Esophagus squamous epithelium (tissue), 5 donors: ENCODE results near the gene POLE4. TPM values are rescaled to one million over a fixed set of nuclear protein-coding genes. Genes with fewer than 3 reads are reported as not detected.
A peak's percentile ranks its signal among the peaks of the same experiment; 100 is the strongest.

Experiments used
- DNase-seq: peaks from one replicate; lab custom pipeline; 2025; lab: John Stamatoyannopoulos, UW
- H3K27ac ChIP-seq, 4 donors: fragments of 200-600 bp; sonication (generic); one replicate each; pipeline ENCODE4 v1.5.1; 2016 to 2019; ENCODE audit warnings: mild to moderate bottlenecking in 1 of 4
- H3K27me3 ChIP-seq, 4 donors: fragments of 200-600 bp; sonication (generic); 1 replicate in 3 of 4; 2 replicates in 1 of 4; pipeline versions ENCODE4 v1.5.1 to v1.6.0; 2017 to 2021; ENCODE audit warnings: antibody characterized with exemption in 1 of 4
- H3K36me3 ChIP-seq, 3 donors: fragments of 200-600 bp; sonication (generic); one replicate each; pipeline ENCODE4 v1.5.1; 2016 to 2019
- H3K4me1 ChIP-seq, 3 donors: fragments of 200-600 bp; sonication (generic); one replicate each; pipeline ENCODE4 v1.5.1; 2017 to 2019
- H3K4me3 ChIP-seq, 4 donors: fragments of 200-600 bp; sonication (generic); 1 replicate in 3 of 4; 2 replicates in 1 of 4; pipeline ENCODE4 v1.5.1; 2016 to 2019; ENCODE audit warnings: mild to moderate bottlenecking in 2 of 4, moderate library complexity in 1 of 4
- H3K9me3 ChIP-seq, 3 donors: fragments of 200-600 bp; sonication (generic); one replicate each; pipeline ENCODE4 v1.5.1; 2016 to 2019
- POLR2A ChIP-seq, 4 donors: fragments of 450-650 bp; IDR thresholded peaks; one replicate each; pipeline ENCODE4 v1.6.1; 2017; ENCODE audit warnings: antibody characterized with exemption in 4 of 4, mild to moderate bottlenecking in 4 of 4, moderate library complexity in 3 of 4
- WGBS, 2 donors: methylation state at CpG; one replicate each; pipeline ENCODE4 v1.1.5; 2018; 5-methylcytosine and 5-hydroxymethylcytosine counted together
- intact Hi-C: fragments of 100-400 bp; cut with DNase I; formaldehyde crosslinking; loops from one replicate; pipeline ENCODE4 v1.15.0; 2022
- total RNA-seq, 4 donors: library from RNA; depleted of rRNA; stranded (reverse); fragments of >200 nt; gene quantifications; one replicate each; pipeline ENCODE4 v1.1.0, GENCODE V29; 2016
- TF ChIP-seq, protein P1 (sequence below), 6 experiments: fragments of 450-650 bp in 4 of 6; fragments of 200-600 bp in 2 of 6; sonication (generic) in 2 of 6; IDR thresholded peaks; one replicate each; pipeline ENCODE4 v1.5.1; 2016 to 2019; ENCODE audit warnings: antibody characterized with exemption in 6 of 6, mild to moderate bottlenecking in 4 of 6, moderate library complexity in 4 of 6
- donor health status: DM: yes; HTN: yes; CAD: no.

The POLE4 gene, protein sequence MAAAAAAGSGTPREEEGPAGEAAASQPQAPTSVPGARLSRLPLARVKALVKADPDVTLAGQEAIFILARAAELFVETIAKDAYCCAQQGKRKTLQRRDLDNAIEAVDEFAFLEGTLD
- total RNA-seq, result 10 to 100 TPM; 14.3 to 30.8 (median 20.3) TPM

DNA sequence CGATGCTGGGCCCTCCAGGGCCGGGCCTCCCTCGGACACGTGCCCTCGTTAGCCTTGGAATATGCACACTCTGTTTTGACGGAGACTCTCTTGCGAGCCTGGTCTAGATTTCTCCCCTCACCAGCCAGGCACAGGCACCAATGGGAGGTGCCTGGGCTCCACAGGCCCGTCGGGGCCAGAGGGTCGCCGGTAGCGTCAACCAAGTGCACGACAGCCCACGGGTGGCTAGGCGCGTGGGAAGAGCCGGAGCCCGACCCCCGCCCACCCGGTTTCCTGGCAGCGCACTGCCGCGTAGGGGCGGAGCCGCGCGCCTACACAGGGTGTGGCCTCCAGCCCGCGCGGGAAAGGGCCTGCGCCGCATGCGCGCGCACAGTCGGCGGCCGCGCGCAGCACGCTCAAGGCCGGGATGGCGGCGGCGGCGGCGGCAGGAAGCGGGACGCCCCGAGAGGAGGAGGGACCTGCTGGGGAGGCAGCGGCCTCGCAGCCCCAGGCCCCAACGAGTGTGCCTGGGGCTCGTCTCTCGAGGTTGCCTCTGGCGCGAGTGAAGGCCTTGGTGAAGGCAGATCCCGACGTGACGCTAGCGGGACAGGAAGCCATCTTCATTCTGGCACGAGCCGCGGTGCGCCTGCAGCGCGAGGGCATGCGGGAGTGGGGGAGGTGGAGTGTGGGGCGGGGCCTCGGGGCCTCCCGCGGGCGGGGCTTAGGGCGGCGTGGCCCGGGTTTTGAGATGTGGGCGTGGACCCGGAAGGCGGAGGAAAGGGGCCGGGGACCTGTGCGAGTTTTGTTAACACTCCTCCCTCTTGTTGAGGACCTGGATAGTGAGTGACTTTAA lies at the start of gene POLE4:
POLE4 (plus strand) TSS at position 370 of the 832 bp plus-strand sequence; CDS start at position 407, 37 bp downstream.
- peak; percentile 48 for DNase-seq
- TF ChIP-seq, protein P1, sequence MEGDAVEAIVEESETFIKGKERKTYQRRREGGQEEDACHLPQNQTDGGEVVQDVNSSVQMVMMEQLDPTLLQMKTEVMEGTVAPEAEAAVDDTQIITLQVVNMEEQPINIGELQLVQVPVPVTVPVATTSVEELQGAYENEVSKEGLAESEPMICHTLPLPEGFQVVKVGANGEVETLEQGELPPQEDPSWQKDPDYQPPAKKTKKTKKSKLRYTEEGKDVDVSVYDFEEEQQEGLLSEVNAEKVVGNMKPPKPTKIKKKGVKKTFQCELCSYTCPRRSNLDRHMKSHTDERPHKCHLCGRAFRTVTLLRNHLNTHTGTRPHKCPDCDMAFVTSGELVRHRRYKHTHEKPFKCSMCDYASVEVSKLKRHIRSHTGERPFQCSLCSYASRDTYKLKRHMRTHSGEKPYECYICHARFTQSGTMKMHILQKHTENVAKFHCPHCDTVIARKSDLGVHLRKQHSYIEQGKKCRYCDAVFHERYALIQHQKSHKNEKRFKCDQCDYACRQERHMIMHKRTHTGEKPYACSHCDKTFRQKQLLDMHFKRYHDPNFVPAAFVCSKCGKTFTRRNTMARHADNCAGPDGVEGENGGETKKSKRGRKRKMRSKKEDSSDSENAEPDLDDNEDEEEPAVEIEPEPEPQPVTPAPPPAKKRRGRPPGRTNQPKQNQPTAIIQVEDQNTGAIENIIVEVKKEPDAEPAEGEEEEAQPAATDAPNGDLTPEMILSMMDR (IDR thresholded peaks at IDR 0.05), result peak in 2 of 6 experiments; percentile 19 to 22
- TF ChIP-seq POLR2A (IDR thresholded peaks at IDR 0.05), result peak in 3 of 4 donors; percentile 78 to 90 (median 78)
- Histone ChIP-seq H3K27ac (peak within 1 kb of the TSS; percentile 84 to 97 (median 90)), H3K4me3 (peak within 1 kb of the TSS; percentile 47 to 95 (median 62)), H3K36me3 (peaks cover 0 to 11% (median 0%) of the 10 kb centered on the region in 3 donors), H3K27me3 (no peaks in the 10 kb centered on the region), H3K9me3 (no peaks in the 10 kb centered on the region), H3K4me1 (peaks cover 0 to 16% (median 11%) of the 10 kb centered on the region in 3 donors)
- WGBS, 2 donors, result 0 to 1% methylated on average over 12 to 32 of the region's 81 CpGs
- intact Hi-C loops, result no loop called here

DNA sequence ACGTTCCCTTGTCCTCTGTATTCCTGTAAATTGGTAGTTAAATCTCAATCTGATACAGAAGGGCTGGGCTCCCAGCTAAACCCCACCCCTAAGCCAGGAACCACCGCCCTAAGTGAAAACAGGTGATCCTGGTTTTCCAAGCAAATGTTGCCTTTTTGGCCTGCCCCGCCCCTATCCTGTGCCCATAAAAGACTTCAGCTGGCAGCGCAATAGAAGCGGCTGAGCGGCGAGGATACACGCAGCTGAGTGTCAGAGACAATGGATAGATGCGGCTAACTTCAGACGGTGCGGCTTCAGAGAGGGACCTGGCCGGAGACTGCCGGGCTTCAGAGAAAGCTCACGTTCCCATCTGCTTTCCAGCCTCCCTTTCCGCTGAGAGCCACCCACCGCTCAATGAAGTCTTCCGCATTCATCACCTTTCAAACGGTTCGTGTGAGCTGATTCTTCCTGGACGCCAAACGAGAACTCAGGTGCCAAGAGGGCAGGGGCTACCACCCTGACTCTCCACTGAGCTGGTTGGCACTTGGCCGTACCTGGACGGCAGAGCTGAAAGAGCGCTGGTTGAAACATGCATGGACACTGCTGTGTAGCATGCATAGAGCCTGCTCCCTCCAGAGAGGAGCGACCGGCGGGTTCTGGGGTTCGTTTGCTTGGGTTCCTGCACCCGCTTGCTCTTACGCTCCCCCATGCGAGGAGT lies 49.5 kb upstream of the POLE4 start:
- H3K4me3 ChIP-seq, result peak overlapping the region in 2 of 4 donors; percentile 18 to 45
- H3K9me3 ChIP-seq, result no peaks in the 10 kb centered on the region
- peaks cover 0 to 40% (median 0%) of the 10 kb centered on the region in 4 donors for H3K27me3 ChIP-seq
- TF ChIP-seq, protein P1 (IDR thresholded peaks at IDR 0.05), result no peak
- H3K27ac ChIP-seq, result no peak overlapping the region
- peaks cover 0 to 10% (median 7%) of the 10 kb centered on the region in 3 donors for H3K4me1 ChIP-seq
- 26 to 39% methylated on average over 14 to 17 of the region's 31 CpGs for WGBS, 2 donors
- intact Hi-C loops, result no loop called here
- DNase-seq, result no peak
- H3K36me3 ChIP-seq, result no peaks in the 10 kb centered on the region

DNA sequence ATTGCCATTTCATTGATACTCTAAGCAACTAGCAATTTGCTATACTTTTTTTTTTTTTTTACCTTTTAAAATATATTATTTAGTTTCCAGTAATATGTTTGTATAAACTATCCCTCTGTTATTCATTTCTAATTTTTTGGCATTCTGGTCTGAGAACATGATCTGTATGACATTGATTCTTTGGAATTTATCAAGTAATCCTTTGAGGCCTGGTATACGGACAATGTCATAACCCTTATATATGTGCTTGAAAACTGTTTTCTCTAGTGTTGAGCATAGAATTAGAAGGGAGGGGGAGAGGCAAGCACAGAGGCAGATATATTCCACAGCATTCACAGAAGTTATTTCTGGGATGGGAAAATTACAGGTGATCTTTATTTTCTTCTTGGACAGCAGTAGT lies 48.2 kb upstream of the POLE4 start:
- Histone ChIP-seq H3K9me3 (no peaks in the 10 kb centered on the region), H3K36me3 (no peaks in the 10 kb centered on the region), H3K4me1 (peaks cover 0 to 10% (median 7%) of the 10 kb centered on the region in 3 donors), H3K27me3 (peaks cover 0 to 43% (median 0%) of the 10 kb centered on the region in 4 donors), H3K27ac (no peak overlapping the region), H3K4me3 (no peak overlapping the region)
- WGBS, 2 donors, result 65 to 85% methylated on average over 1 of the region's 1 CpG
- intact Hi-C loops, result no loop called here
- DNase-seq, result no peak
- TF ChIP-seq, protein P1 (IDR thresholded peaks at IDR 0.05), result no peak
- no peak for TF ChIP-seq POLR2A (IDR thresholded peaks at IDR 0.05)

DNA sequence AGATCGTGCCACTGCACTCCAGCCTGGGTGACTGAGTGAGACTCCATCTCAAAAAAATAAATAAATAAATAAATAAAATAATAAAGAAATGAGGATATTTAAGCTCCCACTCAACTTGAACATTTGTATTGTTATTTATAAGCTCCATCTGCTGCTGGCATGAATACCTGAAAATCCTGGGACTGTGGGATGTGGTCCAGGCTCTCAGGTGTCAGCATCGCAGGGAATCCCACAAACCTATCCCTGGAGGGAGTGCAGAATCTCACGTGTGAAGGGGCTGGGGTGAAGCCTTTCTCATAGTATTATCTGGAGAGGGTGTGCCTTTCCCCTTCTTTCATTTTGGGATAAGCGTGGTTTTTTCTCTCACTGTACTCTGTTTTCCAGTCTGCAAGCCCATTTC lies 47.4 kb upstream of the POLE4 start:
- 43 to 66% methylated on average over 4 of the region's 4 CpGs for WGBS, 2 donors
- no peak overlapping the region for H3K4me3 ChIP-seq
- intact Hi-C loops, result no loop called here
- TF ChIP-seq POLR2A (IDR thresholded peaks at IDR 0.05), result no peak
- TF ChIP-seq, protein P1 (IDR thresholded peaks at IDR 0.05), result no peak
- H3K27ac ChIP-seq, result no peak overlapping the region
- H3K9me3 ChIP-seq, result no peaks in the 10 kb centered on the region
- peaks cover 0 to 10% (median 7%) of the 10 kb centered on the region in 3 donors for H3K4me1 ChIP-seq
- peaks cover 0 to 45% (median 0%) of the 10 kb centered on the region in 4 donors for H3K27me3 ChIP-seq
- no peak for DNase-seq
- no peaks in the 10 kb centered on the region for H3K36me3 ChIP-seq
